Measurements from ENCODE around the gene ZNF79. TPM values are rescaled to one million over a fixed set of nuclear protein-coding genes. Genes with fewer than 3 reads are reported as not detected.

ZNF79 gene
- total and polyA plus RNA-seq, 2 donors from 2014 or later = 2.1 to 9.1 TPM

DNA sequence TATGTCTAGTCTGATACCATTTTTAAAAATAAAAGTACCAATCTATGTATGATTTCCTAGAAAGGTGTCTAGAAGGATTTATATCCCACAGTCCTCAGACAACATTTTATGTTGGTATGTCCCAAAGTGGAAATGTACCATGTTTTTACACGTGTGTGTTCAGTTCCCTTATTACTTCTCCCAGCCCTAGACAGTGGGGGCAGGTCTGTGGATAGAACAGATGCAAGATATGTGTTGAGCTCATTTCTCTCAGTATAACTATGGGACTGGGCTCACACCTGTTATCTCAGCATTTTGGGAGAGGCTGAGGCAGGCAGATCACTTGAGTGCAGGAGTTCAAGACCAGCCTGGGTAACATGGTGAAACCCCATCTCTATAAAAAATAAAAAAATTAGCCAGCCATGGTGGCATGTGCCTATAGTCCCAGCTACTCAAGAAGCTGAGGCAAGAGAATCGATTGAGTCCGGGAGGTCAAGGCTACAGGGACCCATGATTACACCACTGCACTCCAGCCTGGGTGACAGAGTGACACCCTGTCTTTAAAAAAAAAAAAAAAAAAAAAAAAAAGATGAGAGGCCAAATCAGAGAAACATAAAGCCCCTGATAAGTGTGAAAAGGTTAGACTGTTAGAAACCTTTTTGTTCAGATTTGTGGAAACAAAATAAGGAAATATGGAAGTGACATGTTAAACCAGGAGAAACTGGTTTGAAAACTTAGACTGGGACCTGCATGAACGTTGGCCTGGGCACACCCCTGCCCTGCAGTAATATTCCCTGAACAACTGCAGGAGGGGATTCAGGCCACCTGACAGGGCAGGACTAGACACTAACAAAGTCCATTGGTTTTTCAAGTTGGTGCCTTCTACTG, 34.6 kb upstream of the ZNF79 start:
- DNase-seq = no peak
- Histone ChIP-seq H3K4me3 (ENCODE audit: low read length in 3 of 3) (no peak overlapping the region), H3K27ac (ENCODE audit: low read depth in 2 of 2, low read length in 2 of 2) (no peak overlapping the region), H3K9me3 (ENCODE audit: control insufficient read depth in 2 of 3, insufficient read depth in 1 of 3, low read length in 3 of 3) (no peaks in the 10 kb centered on the region), H3K36me3 (ENCODE audit: control insufficient read depth in 2 of 3, insufficient read depth in 3 of 3, low read length in 3 of 3) (peaks cover 0 to 3% (median 2%) of the 10 kb centered on the region in 3 donors), H3K9ac (ENCODE audit: low read length in 3 of 3) (no peak overlapping the region), H3K4me1 (ENCODE audit: control insufficient read depth in 2 of 3, insufficient read depth in 2 of 3, low read depth in 1 of 3, low read length in 3 of 3) (no peaks in the 10 kb centered on the region), H3K27me3 (ENCODE audit: control insufficient read depth, insufficient read depth, low read length) (no peaks in the 10 kb centered on the region)
- no peak for FAIRE-seq
- intact Hi-C loops (cut with DNase I) = no loop called here
- TF ChIP-seq, protein P1, sequence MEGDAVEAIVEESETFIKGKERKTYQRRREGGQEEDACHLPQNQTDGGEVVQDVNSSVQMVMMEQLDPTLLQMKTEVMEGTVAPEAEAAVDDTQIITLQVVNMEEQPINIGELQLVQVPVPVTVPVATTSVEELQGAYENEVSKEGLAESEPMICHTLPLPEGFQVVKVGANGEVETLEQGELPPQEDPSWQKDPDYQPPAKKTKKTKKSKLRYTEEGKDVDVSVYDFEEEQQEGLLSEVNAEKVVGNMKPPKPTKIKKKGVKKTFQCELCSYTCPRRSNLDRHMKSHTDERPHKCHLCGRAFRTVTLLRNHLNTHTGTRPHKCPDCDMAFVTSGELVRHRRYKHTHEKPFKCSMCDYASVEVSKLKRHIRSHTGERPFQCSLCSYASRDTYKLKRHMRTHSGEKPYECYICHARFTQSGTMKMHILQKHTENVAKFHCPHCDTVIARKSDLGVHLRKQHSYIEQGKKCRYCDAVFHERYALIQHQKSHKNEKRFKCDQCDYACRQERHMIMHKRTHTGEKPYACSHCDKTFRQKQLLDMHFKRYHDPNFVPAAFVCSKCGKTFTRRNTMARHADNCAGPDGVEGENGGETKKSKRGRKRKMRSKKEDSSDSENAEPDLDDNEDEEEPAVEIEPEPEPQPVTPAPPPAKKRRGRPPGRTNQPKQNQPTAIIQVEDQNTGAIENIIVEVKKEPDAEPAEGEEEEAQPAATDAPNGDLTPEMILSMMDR (IDR thresholded peaks at IDR 0.05; ENCODE audit: borderline replicate concordance, extremely low read depth, insufficient read depth) = no peak

DNA sequence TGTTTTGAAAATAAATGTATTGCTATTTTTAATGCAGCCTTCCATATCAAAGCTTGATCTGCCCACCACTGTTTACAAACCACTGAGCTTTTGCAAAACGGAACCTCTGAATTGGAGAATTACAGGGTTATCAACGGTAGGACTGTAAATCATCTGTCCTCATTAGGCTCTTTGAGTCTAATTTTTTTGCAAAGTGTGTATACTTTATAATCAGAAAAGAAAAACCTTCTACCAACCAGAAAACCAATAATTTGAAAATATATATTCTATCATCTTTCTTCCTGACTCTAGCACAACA, 34.0 kb upstream of the ZNF79 start:
- H3K9ac ChIP-seq (ENCODE audit: low read length in 3 of 3) = no peak overlapping the region
- intact Hi-C loops (cut with DNase I) = no loop called here
- H3K27ac ChIP-seq (ENCODE audit: low read depth in 2 of 2, low read length in 2 of 2) = no peak overlapping the region
- TF ChIP-seq, protein P1 (IDR thresholded peaks at IDR 0.05; ENCODE audit: borderline replicate concordance, extremely low read depth, insufficient read depth) = no peak
- H3K36me3 ChIP-seq (ENCODE audit: control insufficient read depth in 2 of 3, insufficient read depth in 3 of 3, low read length in 3 of 3) = peaks cover 0 to 3% (median 2%) of the 10 kb centered on the region in 3 donors
- H3K27me3 ChIP-seq (ENCODE audit: control insufficient read depth, insufficient read depth, low read length) = no peaks in the 10 kb centered on the region
- DNase-seq (no peak), FAIRE-seq (no peak)
- no peaks in the 10 kb centered on the region for H3K9me3 ChIP-seq (ENCODE audit: control insufficient read depth in 2 of 3, insufficient read depth in 1 of 3, low read length in 3 of 3)
- H3K4me3 ChIP-seq (ENCODE audit: low read length in 3 of 3) = no peak overlapping the region
- no peaks in the 10 kb centered on the region for H3K4me1 ChIP-seq (ENCODE audit: control insufficient read depth in 2 of 3, insufficient read depth in 2 of 3, low read depth in 1 of 3, low read length in 3 of 3)

DNA sequence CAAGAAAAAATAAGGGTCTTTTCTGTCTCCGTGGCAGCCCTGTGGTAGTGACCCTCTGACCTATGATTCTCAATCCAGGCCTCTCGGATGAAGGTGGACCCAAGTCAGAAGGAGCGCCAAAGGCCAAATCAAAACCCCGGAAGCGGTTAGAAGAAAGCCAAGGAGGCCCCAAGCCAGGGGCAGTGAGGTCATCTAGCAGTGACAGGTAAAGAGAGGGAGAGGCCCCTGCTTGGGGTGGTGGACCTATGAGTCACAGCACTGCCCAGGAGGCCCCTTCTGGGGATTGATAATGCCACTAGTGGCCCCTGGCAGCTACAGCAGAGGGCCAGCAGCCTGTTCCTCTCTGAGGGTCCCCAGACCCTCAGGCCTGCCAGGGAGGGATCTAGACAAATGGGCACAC, 33.6 kb upstream of the ZNF79 start:
- no peaks in the 10 kb centered on the region for H3K27me3 ChIP-seq (ENCODE audit: control insufficient read depth, insufficient read depth, low read length)

More for the DNA sequence above, 33.6 kb upstream of the ZNF79 start:
- TF ChIP-seq, protein P1 (IDR thresholded peaks at IDR 0.05; ENCODE audit: borderline replicate concordance, extremely low read depth, insufficient read depth) = no peak
- H3K36me3 ChIP-seq (ENCODE audit: control insufficient read depth in 2 of 3, insufficient read depth in 3 of 3, low read length in 3 of 3) = peaks cover 0 to 3% (median 2%) of the 10 kb centered on the region in 3 donors
- FAIRE-seq (no peak), DNase-seq (peak in 1 of 5 donors; percentile 22)
- no peak overlapping the region for H3K9ac ChIP-seq (ENCODE audit: low read length in 3 of 3)
- no peak overlapping the region for H3K27ac ChIP-seq (ENCODE audit: low read depth in 2 of 2, low read length in 2 of 2)
- no peaks in the 10 kb centered on the region for H3K4me1 ChIP-seq (ENCODE audit: control insufficient read depth in 2 of 3, insufficient read depth in 2 of 3, low read depth in 1 of 3, low read length in 3 of 3)
- no peaks in the 10 kb centered on the region for H3K9me3 ChIP-seq (ENCODE audit: control insufficient read depth in 2 of 3, insufficient read depth in 1 of 3, low read length in 3 of 3)
- intact Hi-C loops (cut with DNase I) = no loop called here
- H3K4me3 ChIP-seq (ENCODE audit: low read length in 3 of 3) = no peak overlapping the region
